ENCODE data around the gene MYT1. TPM values are rescaled to one million over a fixed set of nuclear protein-coding genes. Genes with fewer than 3 reads are reported as not detected.

MYT1 gene
- total and polyA plus RNA-seq, 3 donors from 2014 or later, result 1.7 to 22.2 (median 2.9) TPM

- WGBS, 2 donors, result 82 to 83% methylated on average over 8 to 10 of the region's 10 CpGs
- intact Hi-C loops (cut with DNase I; ENCODE audit: low total_unique reads), result no loop called here
- H3K36me3 ChIP-seq (ENCODE audit: low read depth, missing control alignments), result no peaks in the 10 kb centered on the region
- no peak for DNase-seq
- H3K27ac ChIP-seq, result no peak overlapping the region
- TF ChIP-seq CTCF (IDR thresholded peaks at IDR 0.05) (no peak), POLR2A (IDR thresholded peaks at IDR 0.05) (no peak)
- H3K9me3 ChIP-seq, result no peaks in the 10 kb centered on the region
- H3K4me1 ChIP-seq, result no peaks in the 10 kb centered on the region
- no peaks in the 10 kb centered on the region for H3K27me3 ChIP-seq
- no peak overlapping the region for H3K4me3 ChIP-seq
Observed at GRCh38 chr20:64246616-64247306, 82.5 kb downstream of the MYT1 start.

GRCh38 chr20:64247307-64247618, 83.0 kb downstream of the MYT1 start:
- intact Hi-C loops (cut with DNase I; ENCODE audit: low total_unique reads), result no loop called here
- 85 to 92% methylated on average over 9 of the region's 9 CpGs for WGBS, 2 donors
- H3K27me3 ChIP-seq, result no peaks in the 10 kb centered on the region
- DNase-seq, result no peak
- H3K27ac ChIP-seq, result no peak overlapping the region
- H3K36me3 ChIP-seq (ENCODE audit: low read depth, missing control alignments), result no peaks in the 10 kb centered on the region
- no peak for TF ChIP-seq CTCF (IDR thresholded peaks at IDR 0.05)
- no peak for TF ChIP-seq POLR2A (IDR thresholded peaks at IDR 0.05)
- H3K4me1 ChIP-seq, result no peaks in the 10 kb centered on the region
- no peaks in the 10 kb centered on the region for H3K9me3 ChIP-seq
- no peak overlapping the region for H3K4me3 ChIP-seq

- no peaks in the 10 kb centered on the region for H3K36me3 ChIP-seq (ENCODE audit: low read depth, missing control alignments)
- no peak overlapping the region for H3K4me3 ChIP-seq
- WGBS, 2 donors, result 66 to 78% methylated on average over 16 to 33 of the region's 33 CpGs
- H3K9me3 ChIP-seq, result no peaks in the 10 kb centered on the region
- no peaks in the 10 kb centered on the region for H3K27me3 ChIP-seq
- TF ChIP-seq CTCF (IDR thresholded peaks at IDR 0.05) (no peak), POLR2A (IDR thresholded peaks at IDR 0.05) (no peak)
- no peak overlapping the region for H3K27ac ChIP-seq
- intact Hi-C loops (cut with DNase I; ENCODE audit: low total_unique reads), result no loop called here
- DNase-seq, result no peak
- H3K4me1 ChIP-seq, result no peaks in the 10 kb centered on the region
Observed at GRCh38 chr20:64247970-64248841, 84.0 kb downstream of the MYT1 start.

GRCh38 chr20:64250027-64250426, 85.8 kb downstream of the MYT1 start:
- no peak for DNase-seq
- peaks cover under 1% of the 10 kb centered on the region for H3K4me1 ChIP-seq
- H3K27ac ChIP-seq, result no peak overlapping the region
- no peaks in the 10 kb centered on the region for H3K27me3 ChIP-seq
- H3K9me3 ChIP-seq, result no peaks in the 10 kb centered on the region
- H3K36me3 ChIP-seq (ENCODE audit: low read depth, missing control alignments), result no peaks in the 10 kb centered on the region
- no peak overlapping the region for H3K4me3 ChIP-seq
- 71 to 83% methylated on average over 2 of the region's 2 CpGs for WGBS, 2 donors
- intact Hi-C loops (cut with DNase I; ENCODE audit: low total_unique reads), result no loop called here
- TF ChIP-seq POLR2A (IDR thresholded peaks at IDR 0.05) (no peak), CTCF (IDR thresholded peaks at IDR 0.05) (no peak)
